SK-N-SH (cell line): ENCODE measurements around the gene HAPLN2. TPM values are rescaled to one million over a fixed set of nuclear protein-coding genes. Genes with fewer than 3 reads are reported as not detected.
A peak's percentile ranks its signal among the peaks of the same experiment; 100 is the strongest.

Source experiments
- CTCF ChIA-PET: fragments of 300-600, 350-600 bp; formaldehyde crosslinking; extraction: SDS; loops from one replicate; lab custom pipeline; 2021; lab: Yijun Ruan, JAX
- POLR2A ChIA-PET: fragments of 350-600 bp; sonication (Branson Sonifier 250); formaldehyde crosslinking; extraction: SDS; loops from one replicate; lab custom pipeline; 2020; ENCODE audit warnings: antibody characterized with exemption, inconsistent platforms; lab: Yijun Ruan, JAX
- DNase-seq: peaks from one replicate; pipeline ENCODE4 v3.0.0; 2012
- H2AFZ ChIP-seq: fragments of 200-600 bp; sonication (generic); 2 replicates; pipeline ENCODE4 v1.8.1; 2016; ENCODE audit warnings: antibody characterized with exemption, mild to moderate bottlenecking, low read depth
- H3F3A ChIP-seq: fragments of 200-600 bp; sonication (generic); replicated peaks from 2 replicates; pipeline ENCODE3; 2016; ENCODE audit warnings: antibody characterized with exemption, mild to moderate bottlenecking; ENCODE audit not compliant: insufficient read depth
- H3K27ac ChIP-seq, 2 experiments: fragments of 200-500 bp in 1 of 2; fragments of 200-600 bp in 1 of 2; sonication (Bioruptor generic) in 1 of 2; sonication (generic), shearing (Covaris generic) in 1 of 2; 2 replicates each; pipeline versions ENCODE4 v1.5.1 to v1.6.1; 2014 to 2016; ENCODE audit warnings: low read depth in 2 of 2, inconsistent platforms in 1 of 2, low read length in 1 of 2, mild to moderate bottlenecking in 1 of 2, mixed read lengths in 1 of 2
- H3K27me3 ChIP-seq: fragments of 200-600 bp; sonication (generic), shearing (Covaris generic); 2 replicates; pipeline ENCODE4 v1.6.1; 2016; ENCODE audit warnings: mixed run types; ENCODE audit not compliant: insufficient read depth
- H3K36me3 ChIP-seq, 2 experiments: fragments of 200-500 bp in 1 of 2; fragments of 200-600 bp in 1 of 2; sonication (Bioruptor generic) in 1 of 2; sonication (generic) in 1 of 2; replicated peaks in 1 of 2; 2 replicates each; pipeline versions ENCODE3 to v1.5.1; 2014 to 2016; ENCODE audit warnings: low read length in 1 of 2, mild to moderate bottlenecking in 1 of 2; ENCODE audit not compliant: insufficient read depth in 2 of 2, control insufficient read depth in 1 of 2
- H3K4me1 ChIP-seq, 2 experiments: fragments of 200-500 bp in 1 of 2; fragments of 200-600 bp in 1 of 2; sonication (Bioruptor generic) in 1 of 2; sonication (generic), shearing (Covaris generic) in 1 of 2; 2 replicates each; pipeline versions ENCODE4 v1.5.1 to v1.6.1; 2014 to 2016; ENCODE audit warnings: low read depth in 1 of 2, low read length in 1 of 2, mixed run types in 1 of 2; ENCODE audit not compliant: insufficient read depth in 2 of 2, control insufficient read depth in 1 of 2
- H3K4me2 ChIP-seq: fragments of 200-600 bp; sonication (generic), shearing (Covaris generic); 2 replicates; pipeline ENCODE4 v1.6.1; 2017; ENCODE audit warnings: mixed run types
- H3K4me3 ChIP-seq, 2 experiments: fragments of 200-500 bp in 1 of 2; fragments of 200-600 bp in 1 of 2; sonication (Bioruptor generic) in 1 of 2; sonication (generic), shearing (Covaris generic) in 1 of 2; 2 replicates each; pipeline versions ENCODE4 v1.5.1 to v1.8.1; 2014 to 2016; ENCODE audit warnings: low read depth in 2 of 2, inconsistent platforms in 1 of 2, low read length in 1 of 2, mild to moderate bottlenecking in 1 of 2, mixed read lengths in 1 of 2, moderate library complexity in 1 of 2
- H3K79me2 ChIP-seq: fragments of 200-600 bp; sonication (generic); 2 replicates; pipeline ENCODE4 v1.8.1; 2017; ENCODE audit warnings: mild to moderate bottlenecking; ENCODE audit not compliant: insufficient read depth
- H3K9ac ChIP-seq: fragments of 200-600 bp; sonication (generic); 2 replicates; pipeline ENCODE4 v1.6.1; 2017; ENCODE audit warnings: mixed run types
- H3K9me2 ChIP-seq: fragments of 200-600 bp; sonication (generic); 2 replicates; pipeline ENCODE4 v1.6.1; 2017; ENCODE audit warnings: mixed run types
- H3K9me3 ChIP-seq: fragments of 200-600 bp; sonication (generic); 2 replicates; pipeline ENCODE4 v1.6.1; 2017; ENCODE audit warnings: mixed run types, mild to moderate bottlenecking, moderate library complexity
- H4K20me1 ChIP-seq: fragments of 200-600 bp; sonication (generic); 2 replicates; pipeline ENCODE4 v1.6.1; 2017; ENCODE audit warnings: mild to moderate bottlenecking, mixed run types; ENCODE audit not compliant: insufficient read depth
- CHD2 ChIP-seq: fragments of 150-350 bp; IDR thresholded peaks from 2 replicates; pipeline ENCODE4 v1.6.1; 2018; ENCODE audit warnings: low read length; ENCODE audit not compliant: partially characterized antibody
- EP300 ChIP-seq, 2 experiments: IDR thresholded peaks; 2 replicates each; pipeline versions ENCODE4 v1.4.0 to v1.6.1; 2012; ENCODE audit warnings: borderline replicate concordance in 1 of 2, low read depth in 1 of 2, low read length in 1 of 2
- FOSL2 ChIP-seq: IDR thresholded peaks from 2 replicates; pipeline ENCODE4 v1.4.0; 2012; ENCODE audit warnings: low read depth, mild to moderate bottlenecking, moderate library complexity, borderline replicate concordance
- FOXJ3 ChIP-seq: sonication (generic); formaldehyde crosslinking; IDR thresholded peaks from 2 replicates; pipeline ENCODE4 v1.5.1; 2020; ENCODE audit warnings: mild to moderate bottlenecking, missing genetic modification reagents
- JUND ChIP-seq: IDR thresholded peaks from 2 replicates; pipeline ENCODE4 v1.4.0; 2012
- MEF2A ChIP-seq: IDR thresholded peaks from 2 replicates; pipeline ENCODE4 v1.4.0; 2012; ENCODE audit warnings: low read depth, borderline replicate concordance
- MXI1 ChIP-seq: IDR thresholded peaks from 2 replicates; pipeline ENCODE4 v1.6.1; 2012; ENCODE audit warnings: mild to moderate bottlenecking, low read depth, low read length, improper control_type of control experiment
- NRF1 ChIP-seq: IDR thresholded peaks from 2 replicates; pipeline ENCODE4 v1.6.1; 2012; ENCODE audit warnings: low read depth, mild to moderate bottlenecking, low read length
- POLR2AphosphoS5 ChIP-seq: IDR thresholded peaks from 2 replicates; pipeline ENCODE4 v1.6.1; 2012; ENCODE audit warnings: low read depth, low read length
- RCOR1 ChIP-seq: fragments of 150-350 bp; IDR thresholded peaks from 2 replicates; pipeline ENCODE4 v1.6.1; 2017; ENCODE audit warnings: antibody characterized with exemption, low read length
- RXRA ChIP-seq: IDR thresholded peaks from 2 replicates; pipeline ENCODE4 v1.4.0; 2012; ENCODE audit warnings: low read depth, mild to moderate bottlenecking, borderline replicate concordance
- SMC3 ChIP-seq: IDR thresholded peaks from 2 replicates; pipeline ENCODE4 v1.6.1; 2012; ENCODE audit warnings: low read depth, low read length, improper control_type of control experiment
- TAF1 ChIP-seq: IDR thresholded peaks from 2 replicates; pipeline ENCODE4 v1.6.1; 2012; ENCODE audit warnings: low read depth, mild to moderate bottlenecking, low read length, moderate library complexity, borderline replicate concordance
- TEAD4 ChIP-seq: IDR thresholded peaks from 2 replicates; pipeline ENCODE4 v1.4.0; 2012; ENCODE audit warnings: mild to moderate bottlenecking, borderline replicate concordance; ENCODE audit not compliant: insufficient read depth
- YY1 ChIP-seq: IDR thresholded peaks from 2 replicates; pipeline ENCODE4 v1.4.0; 2012; ENCODE audit warnings: low read depth, mild to moderate bottlenecking
- WGBS: methylation state at CpG from one replicate; pipeline ENCODE4 v1.1.6; 2017; ENCODE audit warnings: low lambda C conversion rate; 5-methylcytosine and 5-hydroxymethylcytosine counted together
- polyA plus RNA-seq, 3 experiments: library from polyadenylated mRNA; depleted of rRNA; stranded (reverse); fragments of >200 nt; gene quantifications; 2 replicates each; pipeline ENCODE4 v1.2.3, GENCODE V29; 2012
- TF ChIP-seq, protein P1 (sequence below): IDR thresholded peaks from 2 replicates; pipeline ENCODE4 v1.4.0; 2012; ENCODE audit warnings: low read depth
- TF ChIP-seq, protein P2 (sequence below): IDR thresholded peaks from 2 replicates; pipeline ENCODE4 v1.4.0; 2012; ENCODE audit warnings: low read depth, borderline replicate concordance
- TF ChIP-seq, protein P3 (sequence below): fragments of 150-350 bp; IDR thresholded peaks from 2 replicates; pipeline ENCODE4 v1.6.1; 2016; ENCODE audit warnings: mild to moderate bottlenecking, low read depth, low read length
- TF ChIP-seq, protein P4 (sequence below): IDR thresholded peaks from 2 replicates; pipeline ENCODE4; 2012
- TF ChIP-seq, protein P5 (sequence below): IDR thresholded peaks from 2 replicates; pipeline ENCODE4 v1.4.0; 2012; ENCODE audit warnings: low read depth, borderline replicate concordance

Gene HAPLN2
- polyA plus RNA-seq, 1 of the 3 experiments (the other 2 are of a cell fraction) = 0.20 TPM

DNA sequence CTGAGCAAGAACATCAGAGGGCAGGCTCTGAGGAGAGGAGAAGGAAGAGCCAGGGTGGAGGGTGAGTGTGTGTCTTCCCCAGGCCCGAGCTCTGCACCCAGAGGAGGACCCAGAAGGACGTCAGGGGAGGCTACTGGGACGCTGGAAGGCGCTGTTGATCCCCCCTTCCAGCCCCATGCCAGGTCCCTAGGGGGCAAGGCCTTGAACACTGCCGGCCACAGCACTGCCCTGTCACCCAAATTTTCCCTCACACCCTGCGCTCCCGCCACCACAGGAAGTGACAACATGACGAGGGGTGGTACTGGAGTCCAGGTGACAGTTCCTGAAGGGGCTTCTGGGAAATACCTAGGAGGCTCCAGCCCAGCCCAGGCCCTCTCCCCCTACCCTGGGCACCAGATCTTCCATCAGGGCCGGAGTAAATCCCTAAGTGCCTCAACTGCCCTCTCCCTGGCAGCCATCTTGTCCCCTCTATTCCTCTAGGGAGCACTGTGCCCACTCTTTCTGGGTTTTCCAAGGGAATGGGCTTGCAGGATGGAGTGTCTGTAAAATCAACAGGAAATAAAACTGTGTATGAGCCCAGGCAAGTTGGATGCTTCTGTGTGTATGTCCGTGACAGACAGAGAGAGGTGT is 39.8 kb downstream of the HAPLN2 start:
- POLR2A ChIA-PET = interaction anchor here (3.6 kb wide), 1 partner anchor 18 kb away, joined by 36 read pairs; the partner anchor contains the start of gene NES
- TF ChIP-seq, protein P1, sequence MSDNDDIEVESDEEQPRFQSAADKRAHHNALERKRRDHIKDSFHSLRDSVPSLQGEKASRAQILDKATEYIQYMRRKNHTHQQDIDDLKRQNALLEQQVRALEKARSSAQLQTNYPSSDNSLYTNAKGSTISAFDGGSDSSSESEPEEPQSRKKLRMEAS = no peak
- no peak for TF ChIP-seq CHD2
- no peak for TF ChIP-seq NRF1
- TF ChIP-seq FOSL2 = no peak
- TF ChIP-seq TEAD4 = no peak
- no peak for TF ChIP-seq EP300 (IDR thresholded peaks at IDR 0.05; ENCODE audit: borderline replicate concordance in 1 of 2, low read depth in 1 of 2, low read length in 1 of 2)
- no peak for TF ChIP-seq TAF1
- no peak for TF ChIP-seq MXI1
- TF ChIP-seq JUND = no peak
- TF ChIP-seq SMC3 = no peak
- TF ChIP-seq, protein P2, sequence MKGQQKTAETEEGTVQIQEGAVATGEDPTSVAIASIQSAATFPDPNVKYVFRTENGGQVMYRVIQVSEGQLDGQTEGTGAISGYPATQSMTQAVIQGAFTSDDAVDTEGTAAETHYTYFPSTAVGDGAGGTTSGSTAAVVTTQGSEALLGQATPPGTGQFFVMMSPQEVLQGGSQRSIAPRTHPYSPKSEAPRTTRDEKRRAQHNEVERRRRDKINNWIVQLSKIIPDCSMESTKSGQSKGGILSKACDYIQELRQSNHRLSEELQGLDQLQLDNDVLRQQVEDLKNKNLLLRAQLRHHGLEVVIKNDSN = no peak
- no peak for TF ChIP-seq RXRA
- no peak for TF ChIP-seq RCOR1
- TF ChIP-seq, protein P3, sequence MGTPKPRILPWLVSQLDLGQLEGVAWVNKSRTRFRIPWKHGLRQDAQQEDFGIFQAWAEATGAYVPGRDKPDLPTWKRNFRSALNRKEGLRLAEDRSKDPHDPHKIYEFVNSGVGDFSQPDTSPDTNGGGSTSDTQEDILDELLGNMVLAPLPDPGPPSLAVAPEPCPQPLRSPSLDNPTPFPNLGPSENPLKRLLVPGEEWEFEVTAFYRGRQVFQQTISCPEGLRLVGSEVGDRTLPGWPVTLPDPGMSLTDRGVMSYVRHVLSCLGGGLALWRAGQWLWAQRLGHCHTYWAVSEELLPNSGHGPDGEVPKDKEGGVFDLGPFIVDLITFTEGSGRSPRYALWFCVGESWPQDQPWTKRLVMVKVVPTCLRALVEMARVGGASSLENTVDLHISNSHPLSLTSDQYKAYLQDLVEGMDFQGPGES = no peak
- no peak for TF ChIP-seq YY1
- TF ChIP-seq, protein P4, sequence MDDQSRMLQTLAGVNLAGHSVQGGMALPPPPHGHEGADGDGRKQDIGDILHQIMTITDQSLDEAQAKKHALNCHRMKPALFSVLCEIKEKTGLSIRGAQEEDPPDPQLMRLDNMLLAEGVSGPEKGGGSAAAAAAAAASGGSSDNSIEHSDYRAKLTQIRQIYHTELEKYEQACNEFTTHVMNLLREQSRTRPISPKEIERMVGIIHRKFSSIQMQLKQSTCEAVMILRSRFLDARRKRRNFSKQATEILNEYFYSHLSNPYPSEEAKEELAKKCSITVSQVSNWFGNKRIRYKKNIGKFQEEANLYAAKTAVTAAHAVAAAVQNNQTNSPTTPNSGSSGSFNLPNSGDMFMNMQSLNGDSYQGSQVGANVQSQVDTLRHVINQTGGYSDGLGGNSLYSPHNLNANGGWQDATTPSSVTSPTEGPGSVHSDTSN = no peak
- TF ChIP-seq POLR2AphosphoS5 = no peak
- TF ChIP-seq FOXJ3 (CRISPR knock-in tag) = no peak
- TF ChIP-seq MEF2A = no peak
- TF ChIP-seq, protein P5, sequence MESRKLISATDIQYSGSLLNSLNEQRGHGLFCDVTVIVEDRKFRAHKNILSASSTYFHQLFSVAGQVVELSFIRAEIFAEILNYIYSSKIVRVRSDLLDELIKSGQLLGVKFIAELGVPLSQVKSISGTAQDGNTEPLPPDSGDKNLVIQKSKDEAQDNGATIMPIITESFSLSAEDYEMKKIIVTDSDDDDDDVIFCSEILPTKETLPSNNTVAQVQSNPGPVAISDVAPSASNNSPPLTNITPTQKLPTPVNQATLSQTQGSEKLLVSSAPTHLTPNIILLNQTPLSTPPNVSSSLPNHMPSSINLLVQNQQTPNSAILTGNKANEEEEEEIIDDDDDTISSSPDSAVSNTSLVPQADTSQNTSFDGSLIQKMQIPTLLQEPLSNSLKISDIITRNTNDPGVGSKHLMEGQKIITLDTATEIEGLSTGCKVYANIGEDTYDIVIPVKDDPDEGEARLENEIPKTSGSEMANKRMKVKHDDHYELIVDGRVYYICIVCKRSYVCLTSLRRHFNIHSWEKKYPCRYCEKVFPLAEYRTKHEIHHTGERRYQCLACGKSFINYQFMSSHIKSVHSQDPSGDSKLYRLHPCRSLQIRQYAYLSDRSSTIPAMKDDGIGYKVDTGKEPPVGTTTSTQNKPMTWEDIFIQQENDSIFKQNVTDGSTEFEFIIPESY = no peak

More for the DNA sequence above, 39.8 kb downstream of the HAPLN2 start:
- Histone ChIP-seq H3K79me2 (no peaks in the 10 kb centered on the region), H3K27me3 (no peaks in the 10 kb centered on the region), H4K20me1 (peaks cover 3% of the 10 kb centered on the region; the same call in 1 of the 2 replicates), H3K4me1 (peaks cover 40 to 43% of the 10 kb centered on the region in 2 experiments; a peak in 3 of 4 replicates), H3K27ac (peak overlapping the region in 1 of 2 experiments; percentile 48; a peak in 1 of 4 replicates), H3K4me2 (peak overlapping the region; percentile 75), H3K9ac (no peak overlapping the region), H3K9me2 (no peaks in the 10 kb centered on the region), H3F3A (peaks cover 21% of the 10 kb centered on the region), H3K9me3 (no peaks in the 10 kb centered on the region), H3K4me3 (no peak overlapping the region), H2AFZ (peak overlapping the region; percentile 67), H3K36me3 (no peaks in the 10 kb centered on the region)
- 86% methylated on average over 5 of the region's 10 CpGs for WGBS
- CTCF ChIA-PET = interaction anchor here (0.6 to 13.1 kb wide), 40 partner anchors 9 to 346 kb away, joined by 3 to 682 read pairs (median 4); partner anchors contain the start of genes BCAN, HAPLN2, ISG20L2 and METTL25B
- no peak for DNase-seq
